ENCODE measurements around the gene CACNA1C. TPM values are rescaled to one million over a fixed set of nuclear protein-coding genes. Genes with fewer than 3 reads are reported as not detected.

Gene CACNA1C
- total and polyA plus RNA-seq, 10 of the 15 experiments (the other 5 are each of a cell fraction or from before 2014, with no cell fraction given), result under 0.01 to 0.15 (median 0.09) TPM; not detected in 5

GRCh38 chr12:2152134-2152533 lies 99.3 kb downstream of the CACNA1C start (continued):
- TF ChIP-seq ZBTB33 (IDR thresholded peaks at IDR 0.05), result no peak
- no peak for TF ChIP-seq ZNF384 (IDR thresholded peaks at IDR 0.05; ENCODE audit: borderline replicate concordance, low read depth, low read length)
- no peak for TF ChIP-seq PRDM15 (CRISPR knock-in tag; IDR thresholded peaks at IDR 0.05)
- TF ChIP-seq CTCF (IDR thresholded peaks at IDR 0.05 in 2 of 3, conservative IDR thresholded peaks at IDR 0.05 in 1 of 3; ENCODE audit: control insufficient read depth in 2 of 3, extremely low read depth in 1 of 3, insufficient read depth in 1 of 3, low read depth in 3 of 3, low read length in 3 of 3), result peak in 2 of 3 experiments; percentile 5 to 14; a peak in 1 of 6 replicates
- TF ChIP-seq RAD21 (IDR thresholded peaks at IDR 0.05; ENCODE audit: insufficient read depth, low read depth, low read length), result no peak
- no peak for TF ChIP-seq ZNF592 (IDR thresholded peaks at IDR 0.05)
- no peak for TF ChIP-seq USF2 (IDR thresholded peaks at IDR 0.05; ENCODE audit: borderline replicate concordance, low read depth, low read length)
- no peak for TF ChIP-seq DPF2 (IDR thresholded peaks at IDR 0.05)
- no peak for TF ChIP-seq NFYA (IDR thresholded peaks at IDR 0.05; ENCODE audit: borderline replicate concordance, low read depth, low read length)
- peak; percentile 57; the same call in 1 of the 2 replicates for TF ChIP-seq NR2F1 (conservative IDR thresholded peaks at IDR 0.05)
- 0 out of 2 replicates have a peak, but pooled peaks have one; percentile 24 for TF ChIP-seq EED (IDR thresholded peaks at IDR 0.05; ENCODE audit: low read depth)
- TF ChIP-seq NFYB (IDR thresholded peaks at IDR 0.05; ENCODE audit: insufficient read depth, low read depth, low read length), result no peak
- no peak for TF ChIP-seq MYB (IDR thresholded peaks at IDR 0.05; ENCODE audit: borderline replicate concordance, low read depth, low read length)
- TF ChIP-seq ATF7 (IDR thresholded peaks at IDR 0.05; ENCODE audit: low read depth), result 0 out of 2 replicates have a peak, but pooled peaks have one; percentile 24
- TF ChIP-seq NR2C1 (IDR thresholded peaks at IDR 0.05), result no peak
- TF ChIP-seq RB1 (IDR thresholded peaks at IDR 0.05; ENCODE audit: borderline replicate concordance), result no peak

Data from GM12878 (cell line).